HepG2 (cell line): ENCODE results near the gene KRTAP12-3. TPM values are rescaled to one million over a fixed set of nuclear protein-coding genes. Genes with fewer than 3 reads are reported as not detected.

Experiments
- ATAC-seq: fragments of 200-7000 bp; cut with Tn5 transposase; 3 replicates; pipeline ENCODE4 v1.9.1; 2020; ENCODE audit warnings: mild to moderate bottlenecking, moderate library complexity
- BruUV-seq: library from RNA; stranded (reverse); fragments of 400-500 nt; replicated peaks from 2 replicates; lab custom pipeline; 2021; lab: Mats Ljungman, UMichigan
- CTCF ChIA-PET: fragments of 300-600 bp; formaldehyde crosslinking; extraction: SDS; loops from one replicate; lab custom pipeline; 2021; ENCODE audit warnings: low total read pairs, inconsistent platforms, low intra/inter-chr PET ratio; lab: Yijun Ruan, JAX
- POLR2A ChIA-PET: fragments of 350-600 bp; sonication (Branson Sonifier 250); formaldehyde crosslinking; loops from one replicate; lab custom pipeline; 2020; ENCODE audit warnings: antibody characterized with exemption, inconsistent platforms; lab: Yijun Ruan, JAX
- DNase-seq: peaks from one replicate; pipeline ENCODE4 v3.0.0-alpha.2; 2015; ENCODE audit warnings: low spot score
- FAIRE-seq: peaks from 3 replicates; lab custom pipeline; 2011; peaks lifted over from hg19 to GRCh38; lab: Jason Lieb, UNC
- H2AFZ ChIP-seq: one replicate; pipeline ENCODE4 v1.6.1; 2011; ENCODE audit warnings: low read length, inconsistent platforms
- H3K27ac ChIP-seq: fragments of 300-600 bp; 3 replicates; pipeline ENCODE4 v1.8.0; 2011; ENCODE audit warnings: mixed run types, mild to moderate bottlenecking, mixed read lengths, low read length, inconsistent platforms; ENCODE audit not compliant: insufficient read depth; ENCODE audit errors: extremely low read length
- H3K27me3 ChIP-seq, 2 experiments: fragments of 200-600 bp in 1 of 2; 2 replicates in 1 of 2; 3 replicates in 1 of 2; pipeline versions ENCODE4 v1.6.0 to v1.8.0; 2011; ENCODE audit warnings: low read length in 2 of 2, mild to moderate bottlenecking in 2 of 2, moderate library complexity in 2 of 2, inconsistent platforms in 1 of 2; ENCODE audit not compliant: insufficient read depth in 2 of 2, control insufficient read depth in 1 of 2
- H3K36me3 ChIP-seq, 2 experiments: fragments of 200-600 bp in 1 of 2; replicated peaks in 1 of 2; 2 replicates in 1 of 2; 3 replicates in 1 of 2; pipeline versions ENCODE4 v1.5.1 to v1.8.0; 2011; ENCODE audit warnings: low read length in 2 of 2, inconsistent platforms in 1 of 2; ENCODE audit not compliant: insufficient read depth in 2 of 2, control insufficient read depth in 1 of 2
- H3K4me1 ChIP-seq: 2 replicates; pipeline ENCODE4 v1.5.1; 2012; ENCODE audit warnings: low read length, inconsistent platforms; ENCODE audit not compliant: insufficient read depth
- H3K4me2 ChIP-seq: 2 replicates; pipeline ENCODE4 v1.6.0; 2011; ENCODE audit warnings: low read depth, low read length, inconsistent platforms
- H3K4me3 ChIP-seq, 3 experiments: fragments of 200-600 bp in 1 of 3; sonication (generic), shearing (Covaris generic) in 1 of 3; replicated peaks in 1 of 3; 2 replicates each; pipeline ENCODE4 v1.5.1; 2011 to 2016; ENCODE audit warnings: low read length in 3 of 3, inconsistent platforms in 2 of 3, low read depth in 2 of 3, mild to moderate bottlenecking in 2 of 3, control low read depth in 1 of 3, mixed read lengths in 1 of 3; ENCODE audit not compliant: insufficient read depth in 1 of 3
- H3K79me2 ChIP-seq: one replicate; pipeline ENCODE4 v1.6.1; 2011; ENCODE audit warnings: low read length, inconsistent platforms; ENCODE audit not compliant: insufficient read depth
- H3K9ac ChIP-seq: 2 replicates; pipeline ENCODE4 v1.6.0; 2011; ENCODE audit warnings: mild to moderate bottlenecking, low read depth, low read length, inconsistent platforms; ENCODE audit not compliant: insufficient read depth
- H3K9me3 ChIP-seq: 2 replicates; pipeline ENCODE4 v1.5.1; 2012; ENCODE audit warnings: mild to moderate bottlenecking, low read length
- H4K20me1 ChIP-seq: 2 replicates; pipeline ENCODE4 v1.6.0; 2011; ENCODE audit warnings: inconsistent platforms, mild to moderate bottlenecking, low read length, moderate library complexity; ENCODE audit not compliant: insufficient read depth
- FOXK2 ChIP-seq: fragments of 450-650 bp; IDR thresholded peaks from 2 replicates; pipeline ENCODE4 v1.6.1; 2016
- KLF11 ChIP-seq: IDR thresholded peaks from 2 replicates; pipeline ENCODE4 v1.6.1; 2016; ENCODE audit warnings: missing compliant biosample characterization
- KLF6 ChIP-seq: IDR thresholded peaks from 2 replicates; pipeline ENCODE4 v1.8.0; 2016; ENCODE audit warnings: missing biosample characterization, missing genetic modification reagents
- MBNL3 ChIP-seq: fragments of 250-450 bp; sonication (Bioruptor Pico); conservative IDR thresholded peaks from 2 replicates; pipeline ENCODE4 v1.8.0; 2022; ENCODE audit warnings: mild to moderate bottlenecking, inconsistent platforms
- MNT ChIP-seq: fragments of 450-650 bp; IDR thresholded peaks from 2 replicates; pipeline ENCODE4 v1.6.1; 2016
- MYNN ChIP-seq: sonication (generic); formaldehyde crosslinking; IDR thresholded peaks from 2 replicates; pipeline ENCODE4 v1.4.0; 2020; ENCODE audit warnings: mild to moderate bottlenecking, low read depth, missing genetic modification reagents
- RBFOX2 ChIP-seq: fragments of 200-400 bp; formaldehyde crosslinking; IDR thresholded peaks from 2 replicates; pipeline ENCODE4 v1.6.1; 2017; ENCODE audit warnings: low read depth, mild to moderate bottlenecking, low read length
- ZBTB42 ChIP-seq: sonication (generic); formaldehyde crosslinking; IDR thresholded peaks from 2 replicates; pipeline ENCODE4 v1.5.0; 2020; ENCODE audit warnings: mild to moderate bottlenecking, missing genetic modification reagents
- ZNF253 ChIP-seq: sonication (generic); formaldehyde crosslinking; IDR thresholded peaks from 2 replicates; pipeline ENCODE4 v1.8.0; 2022; ENCODE audit warnings: mild to moderate bottlenecking, missing genetic modification reagents, borderline replicate concordance
- ZNF558 ChIP-seq: sonication (generic); formaldehyde crosslinking; IDR thresholded peaks from 2 replicates; pipeline ENCODE4 v1.9.0; 2022; ENCODE audit warnings: mild to moderate bottlenecking, missing genetic modification reagents, borderline replicate concordance
- ZNF83 ChIP-seq: sonication (generic); formaldehyde crosslinking; IDR thresholded peaks from 2 replicates; pipeline ENCODE4 v1.4.0; 2020; ENCODE audit warnings: missing genetic modification reagents, mild to moderate bottlenecking, borderline replicate concordance
- WGBS: methylation state at CpG from one replicate; pipeline ENCODE4 v1.1.6; 2017; ENCODE audit warnings: low lambda C conversion rate; 5-methylcytosine and 5-hydroxymethylcytosine counted together
- in situ Hi-C: cut with HindIII; loops from 2 replicates; pipeline ENCODE4 v1.10.0; 2017; ENCODE audit warnings: low pct_unique_long_range_greater_than_20kb; ENCODE audit not compliant: extremely low pct_ligation_motif_present
- intact Hi-C: fragments of 100-400 bp; cut with micrococcal nuclease; formaldehyde crosslinking; loops from one replicate; pipeline ENCODE4 v1.10.0; 2022; ENCODE audit not compliant: unreplicated experiment
- polyA plus RNA-seq, 8 experiments: library from polyadenylated mRNA; depleted of rRNA in 3 of 8; stranded (reverse) in 7 of 8; unstranded in 1 of 8; fragments of >200 nt; fragmentation: Illumina TruSeq in 4 of 8; extraction: Trizol in 4 of 8; gene quantifications; 2 replicates each; pipeline versions ENCODE4 v1.2.1 to v1.2.3, GENCODE V29; 2011 to 2016; ENCODE audit warnings: low read depth in 4 of 8, missing spikeins in 1 of 8, mixed read lengths in 1 of 8; ENCODE audit not compliant: insufficient read depth in 1 of 8
- total RNA-seq, 5 experiments: library from RNA; depleted of rRNA; stranded (reverse); fragments of >200 nt; fragmentation: Illumina TruSeq; extraction: Trizol; gene quantifications; 2 replicates each; pipeline ENCODE4 v1.2.3, GENCODE V29; 2016; ENCODE audit warnings: low read depth in 1 of 5
- TF ChIP-seq, protein P1 (sequence below): sonication (generic); formaldehyde crosslinking; IDR thresholded peaks from 2 replicates; pipeline ENCODE4 v1.4.0; 2020; ENCODE audit warnings: mild to moderate bottlenecking, missing genetic modification reagents
- TF ChIP-seq, protein P2 (sequence below): sonication (generic); IDR thresholded peaks from 2 replicates; pipeline ENCODE4 v1.6.1; 2016; ENCODE audit warnings: low read depth, borderline replicate concordance
- TF ChIP-seq, protein P3 (sequence below): sonication (generic); formaldehyde crosslinking; IDR thresholded peaks from 2 replicates; pipeline ENCODE4 v1.5.1; 2020; ENCODE audit warnings: missing genetic modification reagents, mild to moderate bottlenecking, borderline replicate concordance
- TF ChIP-seq, protein P4 (sequence below): sonication (generic); formaldehyde crosslinking; conservative IDR thresholded peaks from 2 replicates; pipeline ENCODE4 v1.8.0; 2022; ENCODE audit warnings: mild to moderate bottlenecking, moderate library complexity, missing genetic modification reagents

KRTAP12-3 gene
- total and polyA plus RNA-seq, 2 of the 13 experiments (the other 11 are each of a cell fraction or from before 2014, with no cell fraction given): not detected

- H3K9ac ChIP-seq: no peak overlapping the region
- no peak overlapping the region for H2AFZ ChIP-seq
- H3K9me3 ChIP-seq: peaks cover 22% of the 10 kb centered on the region
- POLR2A ChIA-PET: no interaction called here
- DNase-seq (no peak), FAIRE-seq (no peak), ATAC-seq (no peak)
- intact Hi-C loops: no loop called here
- no peak overlapping the region for H3K4me3 ChIP-seq
- no TSS peak for BruUV-seq
- no peak overlapping the region for H3K27ac ChIP-seq
- H3K4me2 ChIP-seq: no peak overlapping the region
- no peaks in the 10 kb centered on the region for H3K36me3 ChIP-seq
- 20% methylated on average over 2 of the region's 5 CpGs for WGBS
- CTCF ChIA-PET: no interaction called here
- H3K27me3 ChIP-seq: peaks cover 1 to 6% of the 10 kb centered on the region in 2 experiments; a peak in 2 of 5 replicates
- in situ Hi-C loops: no loop called here
- TF ChIP-seq KLF11 (CRISPR knock-in tag) (no peak), ZNF253 (CRISPR knock-in tag) (no peak), RBFOX2 (no peak), FOXK2 (no peak), KLF6 (CRISPR knock-in tag) (no peak), MNT (no peak), ZBTB42 (CRISPR knock-in tag) (no peak), MBNL3 (CRISPR knock-in tag) (no peak), MYNN (CRISPR knock-in tag) (no peak), ZNF558 (no peak), ZNF83 (no peak)
- TF ChIP-seq, protein P1, sequence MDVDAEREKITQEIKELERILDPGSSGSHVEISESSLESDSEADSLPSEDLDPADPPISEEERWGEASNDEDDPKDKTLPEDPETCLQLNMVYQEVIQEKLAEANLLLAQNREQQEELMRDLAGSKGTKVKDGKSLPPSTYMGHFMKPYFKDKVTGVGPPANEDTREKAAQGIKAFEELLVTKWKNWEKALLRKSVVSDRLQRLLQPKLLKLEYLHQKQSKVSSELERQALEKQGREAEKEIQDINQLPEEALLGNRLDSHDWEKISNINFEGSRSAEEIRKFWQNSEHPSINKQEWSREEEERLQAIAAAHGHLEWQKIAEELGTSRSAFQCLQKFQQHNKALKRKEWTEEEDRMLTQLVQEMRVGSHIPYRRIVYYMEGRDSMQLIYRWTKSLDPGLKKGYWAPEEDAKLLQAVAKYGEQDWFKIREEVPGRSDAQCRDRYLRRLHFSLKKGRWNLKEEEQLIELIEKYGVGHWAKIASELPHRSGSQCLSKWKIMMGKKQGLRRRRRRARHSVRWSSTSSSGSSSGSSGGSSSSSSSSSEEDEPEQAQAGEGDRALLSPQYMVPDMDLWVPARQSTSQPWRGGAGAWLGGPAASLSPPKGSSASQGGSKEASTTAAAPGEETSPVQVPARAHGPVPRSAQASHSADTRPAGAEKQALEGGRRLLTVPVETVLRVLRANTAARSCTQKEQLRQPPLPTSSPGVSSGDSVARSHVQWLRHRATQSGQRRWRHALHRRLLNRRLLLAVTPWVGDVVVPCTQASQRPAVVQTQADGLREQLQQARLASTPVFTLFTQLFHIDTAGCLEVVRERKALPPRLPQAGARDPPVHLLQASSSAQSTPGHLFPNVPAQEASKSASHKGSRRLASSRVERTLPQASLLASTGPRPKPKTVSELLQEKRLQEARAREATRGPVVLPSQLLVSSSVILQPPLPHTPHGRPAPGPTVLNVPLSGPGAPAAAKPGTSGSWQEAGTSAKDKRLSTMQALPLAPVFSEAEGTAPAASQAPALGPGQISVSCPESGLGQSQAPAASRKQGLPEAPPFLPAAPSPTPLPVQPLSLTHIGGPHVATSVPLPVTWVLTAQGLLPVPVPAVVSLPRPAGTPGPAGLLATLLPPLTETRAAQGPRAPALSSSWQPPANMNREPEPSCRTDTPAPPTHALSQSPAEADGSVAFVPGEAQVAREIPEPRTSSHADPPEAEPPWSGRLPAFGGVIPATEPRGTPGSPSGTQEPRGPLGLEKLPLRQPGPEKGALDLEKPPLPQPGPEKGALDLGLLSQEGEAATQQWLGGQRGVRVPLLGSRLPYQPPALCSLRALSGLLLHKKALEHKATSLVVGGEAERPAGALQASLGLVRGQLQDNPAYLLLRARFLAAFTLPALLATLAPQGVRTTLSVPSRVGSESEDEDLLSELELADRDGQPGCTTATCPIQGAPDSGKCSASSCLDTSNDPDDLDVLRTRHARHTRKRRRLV: no peak
- TF ChIP-seq, protein P2, sequence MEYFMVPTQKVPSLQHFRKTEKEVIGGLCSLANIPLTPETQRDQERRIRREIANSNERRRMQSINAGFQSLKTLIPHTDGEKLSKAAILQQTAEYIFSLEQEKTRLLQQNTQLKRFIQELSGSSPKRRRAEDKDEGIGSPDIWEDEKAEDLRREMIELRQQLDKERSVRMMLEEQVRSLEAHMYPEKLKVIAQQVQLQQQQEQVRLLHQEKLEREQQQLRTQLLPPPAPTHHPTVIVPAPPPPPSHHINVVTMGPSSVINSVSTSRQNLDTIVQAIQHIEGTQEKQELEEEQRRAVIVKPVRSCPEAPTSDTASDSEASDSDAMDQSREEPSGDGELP: no peak
- TF ChIP-seq, protein P3, sequence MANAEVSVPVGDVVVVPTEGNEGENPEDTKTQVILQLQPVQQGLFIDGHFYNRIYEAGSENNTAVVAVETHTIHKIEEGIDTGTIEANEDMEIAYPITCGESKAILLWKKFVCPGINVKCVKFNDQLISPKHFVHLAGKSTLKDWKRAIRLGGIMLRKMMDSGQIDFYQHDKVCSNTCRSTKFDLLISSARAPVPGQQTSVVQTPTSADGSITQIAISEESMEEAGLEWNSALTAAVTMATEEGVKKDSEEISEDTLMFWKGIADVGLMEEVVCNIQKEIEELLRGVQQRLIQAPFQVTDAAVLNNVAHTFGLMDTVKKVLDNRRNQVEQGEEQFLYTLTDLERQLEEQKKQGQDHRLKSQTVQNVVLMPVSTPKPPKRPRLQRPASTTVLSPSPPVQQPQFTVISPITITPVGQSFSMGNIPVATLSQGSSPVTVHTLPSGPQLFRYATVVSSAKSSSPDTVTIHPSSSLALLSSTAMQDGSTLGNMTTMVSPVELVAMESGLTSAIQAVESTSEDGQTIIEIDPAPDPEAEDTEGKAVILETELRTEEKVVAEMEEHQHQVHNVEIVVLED: no peak
- TF ChIP-seq, protein P4, sequence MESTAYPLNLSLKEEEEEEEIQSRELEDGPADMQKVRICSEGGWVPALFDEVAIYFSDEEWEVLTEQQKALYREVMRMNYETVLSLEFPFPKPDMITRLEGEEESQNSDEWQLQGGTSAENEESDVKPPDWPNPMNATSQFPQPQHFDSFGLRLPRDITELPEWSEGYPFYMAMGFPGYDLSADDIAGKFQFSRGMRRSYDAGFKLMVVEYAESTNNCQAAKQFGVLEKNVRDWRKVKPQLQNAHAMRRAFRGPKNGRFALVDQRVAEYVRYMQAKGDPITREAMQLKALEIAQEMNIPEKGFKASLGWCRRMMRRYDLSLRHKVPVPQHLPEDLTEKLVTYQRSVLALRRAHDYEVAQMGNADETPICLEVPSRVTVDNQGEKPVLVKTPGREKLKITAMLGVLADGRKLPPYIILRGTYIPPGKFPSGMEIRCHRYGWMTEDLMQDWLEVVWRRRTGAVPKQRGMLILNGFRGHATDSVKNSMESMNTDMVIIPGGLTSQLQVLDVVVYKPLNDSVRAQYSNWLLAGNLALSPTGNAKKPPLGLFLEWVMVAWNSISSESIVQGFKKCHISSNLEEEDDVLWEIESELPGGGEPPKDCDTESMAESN (CRISPR knock-in tag): no peak
- no peaks in the 10 kb centered on the region for H3K4me1 ChIP-seq
- H3K79me2 ChIP-seq: no peaks in the 10 kb centered on the region
- H4K20me1 ChIP-seq: no peaks in the 10 kb centered on the region
Observed at GRCh38 chr21:44640761-44641160, 17.0 kb upstream of the KRTAP12-3 start.
